Measurements from ENCODE around the gene RUFY1. TPM values are rescaled to one million over a fixed set of nuclear protein-coding genes. Genes with fewer than 3 reads are reported as not detected.

The RUFY1 gene
- total and polyA plus RNA-seq, 10 of the 15 experiments (the other 5 are each of a cell fraction or from before 2014, with no cell fraction given) = 5.7 to 36.3 (median 24.5) TPM

- TF ChIP-seq NR2C2 (IDR thresholded peaks at IDR 0.05; ENCODE audit: borderline replicate concordance, control insufficient read depth, insufficient read length, low read depth) (no peak), EED (IDR thresholded peaks at IDR 0.05; ENCODE audit: low read depth) (peak; percentile 70), PML (IDR thresholded peaks at IDR 0.05; ENCODE audit: low read length) (peak; percentile 41; the same call in 1 of the 2 replicates), TAF1 (IDR thresholded peaks at IDR 0.05; ENCODE audit: borderline replicate concordance, low read depth, low read length) (peak; percentile 45; the same call in 1 of the 2 replicates), ZNF274 (IDR thresholded peaks at IDR 0.05; ENCODE audit: insufficient read depth, insufficient read length) (no peak), CREB1 (IDR thresholded peaks at IDR 0.05; ENCODE audit: low read depth) (no peak), SIN3A (IDR thresholded peaks at IDR 0.05; ENCODE audit: low read depth, low read length) (no peak), HCFC1 (IDR thresholded peaks at IDR 0.05; ENCODE audit: low read length) (no peak), ZNF24 (IDR thresholded peaks at IDR 0.05) (no peak), BMI1 (IDR thresholded peaks at IDR 0.05; ENCODE audit: borderline replicate concordance) (no peak), ZZZ3 (IDR thresholded peaks at IDR 0.05; ENCODE audit: control insufficient read depth, insufficient read length, low read depth) (no peak), CHD1 (IDR thresholded peaks at IDR 0.05; ENCODE audit: low read depth, low read length) (no peak), WRNIP1 (IDR thresholded peaks at IDR 0.05; ENCODE audit: borderline replicate concordance, low read depth, low read length) (no peak), RAD51 (IDR thresholded peaks at IDR 0.05) (no peak), RFX5 (IDR thresholded peaks at IDR 0.05; ENCODE audit: low read depth, low read length) (no peak), ZNF592 (IDR thresholded peaks at IDR 0.05) (no peak), IKZF2 (IDR thresholded peaks at IDR 0.05) (no peak), NR2C1 (IDR thresholded peaks at IDR 0.05) (no peak), PAX8 (IDR thresholded peaks at IDR 0.05) (no peak), JUND (IDR thresholded peaks at IDR 0.05; ENCODE audit: low read depth, low read length) (no peak), SIX5 (IDR thresholded peaks at IDR 0.05; ENCODE audit: low read depth, low read length, severe bottlenecking) (no peak)
- TF ChIP-seq, protein P1, sequence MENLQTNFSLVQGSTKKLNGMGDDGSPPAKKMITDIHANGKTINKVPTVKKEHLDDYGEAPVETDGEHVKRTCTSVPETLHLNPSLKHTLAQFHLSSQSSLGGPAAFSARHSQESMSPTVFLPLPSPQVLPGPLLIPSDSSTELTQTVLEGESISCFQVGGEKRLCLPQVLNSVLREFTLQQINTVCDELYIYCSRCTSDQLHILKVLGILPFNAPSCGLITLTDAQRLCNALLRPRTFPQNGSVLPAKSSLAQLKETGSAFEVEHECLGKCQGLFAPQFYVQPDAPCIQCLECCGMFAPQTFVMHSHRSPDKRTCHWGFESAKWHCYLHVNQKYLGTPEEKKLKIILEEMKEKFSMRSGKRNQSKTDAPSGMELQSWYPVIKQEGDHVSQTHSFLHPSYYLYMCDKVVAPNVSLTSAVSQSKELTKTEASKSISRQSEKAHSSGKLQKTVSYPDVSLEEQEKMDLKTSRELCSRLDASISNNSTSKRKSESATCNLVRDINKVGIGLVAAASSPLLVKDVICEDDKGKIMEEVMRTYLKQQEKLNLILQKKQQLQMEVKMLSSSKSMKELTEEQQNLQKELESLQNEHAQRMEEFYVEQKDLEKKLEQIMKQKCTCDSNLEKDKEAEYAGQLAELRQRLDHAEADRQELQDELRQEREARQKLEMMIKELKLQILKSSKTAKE (IDR thresholded peaks at IDR 0.05; ENCODE audit: low read depth, poor library complexity, severe bottlenecking) = no peak
Measured at GRCh38 chr5:179530069-179530998, 20.0 kb upstream of the RUFY1 start (continued).

All from GM12878 (cell line).